Measurements from ENCODE around the gene ACTN4. TPM values are rescaled to one million over a fixed set of nuclear protein-coding genes. Genes with fewer than 3 reads are reported as not detected.
A peak's percentile ranks its signal among the peaks of the same experiment; 100 is the strongest.

The ACTN4 gene
- total RNA-seq, 1 experiment from 2014 or later: 506 TPM

DNA sequence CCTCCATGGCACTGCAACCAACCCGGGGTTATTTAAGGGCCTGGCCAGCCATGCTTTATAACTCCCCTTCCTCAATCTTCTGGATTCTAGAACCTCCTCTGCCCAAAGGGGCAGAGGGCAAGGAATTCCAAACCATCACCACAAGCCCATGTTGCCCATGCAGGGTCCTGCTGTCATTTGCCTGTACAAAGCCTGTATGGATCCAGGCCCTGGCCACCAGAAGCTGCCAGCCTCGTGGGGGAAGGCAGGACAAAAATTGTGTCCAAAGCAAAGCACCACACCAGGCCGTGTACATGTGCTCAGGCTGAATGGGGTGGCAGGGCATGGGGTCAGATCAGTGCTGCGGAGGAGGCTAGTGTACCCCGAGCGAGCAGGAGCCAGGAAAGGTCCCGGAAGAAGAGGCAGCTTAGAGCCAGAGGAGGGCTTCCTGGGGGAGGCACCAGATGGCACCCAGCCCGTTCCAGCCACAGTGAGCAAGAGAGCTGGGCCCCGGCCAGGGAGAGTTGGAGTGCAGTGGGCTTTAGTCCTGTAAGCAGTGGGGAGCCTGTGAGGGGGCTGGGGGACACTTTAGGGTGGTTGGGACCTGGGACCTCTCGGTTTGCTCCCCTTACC is 61.1 kb downstream of the ACTN4 start:
- TF ChIP-seq, protein P1, sequence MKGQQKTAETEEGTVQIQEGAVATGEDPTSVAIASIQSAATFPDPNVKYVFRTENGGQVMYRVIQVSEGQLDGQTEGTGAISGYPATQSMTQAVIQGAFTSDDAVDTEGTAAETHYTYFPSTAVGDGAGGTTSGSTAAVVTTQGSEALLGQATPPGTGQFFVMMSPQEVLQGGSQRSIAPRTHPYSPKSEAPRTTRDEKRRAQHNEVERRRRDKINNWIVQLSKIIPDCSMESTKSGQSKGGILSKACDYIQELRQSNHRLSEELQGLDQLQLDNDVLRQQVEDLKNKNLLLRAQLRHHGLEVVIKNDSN (CRISPR knock-in tag; IDR thresholded peaks at IDR 0.05): no peak
- TF ChIP-seq, protein P2, sequence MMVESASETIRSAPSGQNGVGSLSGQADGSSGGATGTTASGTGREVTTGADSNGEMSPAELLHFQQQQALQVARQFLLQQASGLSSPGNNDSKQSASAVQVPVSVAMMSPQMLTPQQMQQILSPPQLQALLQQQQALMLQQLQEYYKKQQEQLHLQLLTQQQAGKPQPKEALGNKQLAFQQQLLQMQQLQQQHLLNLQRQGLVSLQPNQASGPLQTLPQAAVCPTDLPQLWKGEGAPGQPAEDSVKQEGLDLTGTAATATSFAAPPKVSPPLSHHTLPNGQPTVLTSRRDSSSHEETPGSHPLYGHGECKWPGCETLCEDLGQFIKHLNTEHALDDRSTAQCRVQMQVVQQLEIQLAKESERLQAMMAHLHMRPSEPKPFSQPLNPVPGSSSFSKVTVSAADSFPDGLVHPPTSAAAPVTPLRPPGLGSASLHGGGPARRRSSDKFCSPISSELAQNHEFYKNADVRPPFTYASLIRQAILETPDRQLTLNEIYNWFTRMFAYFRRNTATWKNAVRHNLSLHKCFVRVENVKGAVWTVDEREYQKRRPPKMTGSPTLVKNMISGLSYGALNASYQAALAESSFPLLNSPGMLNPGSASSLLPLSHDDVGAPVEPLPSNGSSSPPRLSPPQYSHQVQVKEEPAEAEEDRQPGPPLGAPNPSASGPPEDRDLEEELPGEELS (CRISPR knock-in tag; IDR thresholded peaks at IDR 0.05): no peak
- TF ChIP-seq CREM (CRISPR knock-in tag; IDR thresholded peaks at IDR 0.05): no peak
- no peak for TF ChIP-seq ATF1 (CRISPR knock-in tag; IDR thresholded peaks at IDR 0.05)
- TF ChIP-seq, protein P3, sequence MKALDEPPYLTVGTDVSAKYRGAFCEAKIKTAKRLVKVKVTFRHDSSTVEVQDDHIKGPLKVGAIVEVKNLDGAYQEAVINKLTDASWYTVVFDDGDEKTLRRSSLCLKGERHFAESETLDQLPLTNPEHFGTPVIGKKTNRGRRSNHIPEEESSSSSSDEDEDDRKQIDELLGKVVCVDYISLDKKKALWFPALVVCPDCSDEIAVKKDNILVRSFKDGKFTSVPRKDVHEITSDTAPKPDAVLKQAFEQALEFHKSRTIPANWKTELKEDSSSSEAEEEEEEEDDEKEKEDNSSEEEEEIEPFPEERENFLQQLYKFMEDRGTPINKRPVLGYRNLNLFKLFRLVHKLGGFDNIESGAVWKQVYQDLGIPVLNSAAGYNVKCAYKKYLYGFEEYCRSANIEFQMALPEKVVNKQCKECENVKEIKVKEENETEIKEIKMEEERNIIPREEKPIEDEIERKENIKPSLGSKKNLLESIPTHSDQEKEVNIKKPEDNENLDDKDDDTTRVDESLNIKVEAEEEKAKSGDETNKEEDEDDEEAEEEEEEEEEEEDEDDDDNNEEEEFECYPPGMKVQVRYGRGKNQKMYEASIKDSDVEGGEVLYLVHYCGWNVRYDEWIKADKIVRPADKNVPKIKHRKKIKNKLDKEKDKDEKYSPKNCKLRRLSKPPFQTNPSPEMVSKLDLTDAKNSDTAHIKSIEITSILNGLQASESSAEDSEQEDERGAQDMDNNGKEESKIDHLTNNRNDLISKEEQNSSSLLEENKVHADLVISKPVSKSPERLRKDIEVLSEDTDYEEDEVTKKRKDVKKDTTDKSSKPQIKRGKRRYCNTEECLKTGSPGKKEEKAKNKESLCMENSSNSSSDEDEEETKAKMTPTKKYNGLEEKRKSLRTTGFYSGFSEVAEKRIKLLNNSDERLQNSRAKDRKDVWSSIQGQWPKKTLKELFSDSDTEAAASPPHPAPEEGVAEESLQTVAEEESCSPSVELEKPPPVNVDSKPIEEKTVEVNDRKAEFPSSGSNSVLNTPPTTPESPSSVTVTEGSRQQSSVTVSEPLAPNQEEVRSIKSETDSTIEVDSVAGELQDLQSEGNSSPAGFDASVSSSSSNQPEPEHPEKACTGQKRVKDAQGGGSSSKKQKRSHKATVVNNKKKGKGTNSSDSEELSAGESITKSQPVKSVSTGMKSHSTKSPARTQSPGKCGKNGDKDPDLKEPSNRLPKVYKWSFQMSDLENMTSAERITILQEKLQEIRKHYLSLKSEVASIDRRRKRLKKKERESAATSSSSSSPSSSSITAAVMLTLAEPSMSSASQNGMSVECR (CRISPR knock-in tag; IDR thresholded peaks at IDR 0.05; ENCODE audit: borderline replicate concordance): no peak
- no peak for TF ChIP-seq ZBTB21 (CRISPR knock-in tag; IDR thresholded peaks at IDR 0.05; ENCODE audit: borderline replicate concordance)
- peaks cover 57% of the 10 kb centered on the region for H3K36me3 Mint-ChIP-seq
- CTCF ChIA-PET: no interaction called here
- DNase-seq (ENCODE audit: low spot score) (no peak), ATAC-seq (no peak)
- H3K4me3 Mint-ChIP-seq: no peak overlapping the region
- POLR2A ChIA-PET: no interaction called here
- H3K27me3 Mint-ChIP-seq (ENCODE audit: low read depth): no peaks in the 10 kb centered on the region
- no peaks in the 10 kb centered on the region for H3K9me3 Mint-ChIP-seq
- H3K27ac Mint-ChIP-seq: no peak overlapping the region; the same call in 1 of the 2 replicates
- H3K4me1 Mint-ChIP-seq: no peaks in the 10 kb centered on the region

DNA sequence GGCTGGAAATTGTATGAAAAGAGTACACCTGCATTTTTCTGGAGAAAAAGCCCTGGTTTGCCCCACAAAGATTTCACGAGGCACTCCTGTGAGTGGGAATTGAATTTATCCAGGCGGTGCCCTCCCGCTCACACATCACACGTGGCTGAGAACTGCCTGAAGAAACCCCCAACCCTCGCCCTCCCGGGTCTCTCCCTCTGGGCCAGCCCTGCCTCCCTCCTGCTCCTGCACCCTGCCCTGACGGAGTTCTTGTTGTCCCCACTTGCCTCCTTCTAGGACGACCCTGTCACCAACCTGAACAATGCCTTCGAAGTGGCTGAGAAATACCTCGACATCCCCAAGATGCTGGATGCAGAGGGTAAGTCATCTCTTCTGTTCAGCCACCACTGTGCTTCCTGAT is 61.7 kb downstream of the ACTN4 start:
- H3K4me1 Mint-ChIP-seq: no peaks in the 10 kb centered on the region
- H3K4me3 Mint-ChIP-seq: no peak overlapping the region
- DNase-seq (ENCODE audit: low spot score) (no peak), ATAC-seq (no peak)
- no peaks in the 10 kb centered on the region for H3K9me3 Mint-ChIP-seq
- CTCF ChIA-PET: no interaction called here
- H3K27me3 Mint-ChIP-seq (ENCODE audit: low read depth): no peaks in the 10 kb centered on the region
- H3K36me3 Mint-ChIP-seq: peaks cover 56% of the 10 kb centered on the region
- POLR2A ChIA-PET: interaction anchor here (0.6 kb wide), 1 partner anchor 24 kb away, joined by 3 read pairs; no protein-coding TSS in a partner anchor
- H3K27ac Mint-ChIP-seq: no peak overlapping the region
- TF ChIP-seq, protein P1 (CRISPR knock-in tag; IDR thresholded peaks at IDR 0.05): no peak
- TF ChIP-seq, protein P4, sequence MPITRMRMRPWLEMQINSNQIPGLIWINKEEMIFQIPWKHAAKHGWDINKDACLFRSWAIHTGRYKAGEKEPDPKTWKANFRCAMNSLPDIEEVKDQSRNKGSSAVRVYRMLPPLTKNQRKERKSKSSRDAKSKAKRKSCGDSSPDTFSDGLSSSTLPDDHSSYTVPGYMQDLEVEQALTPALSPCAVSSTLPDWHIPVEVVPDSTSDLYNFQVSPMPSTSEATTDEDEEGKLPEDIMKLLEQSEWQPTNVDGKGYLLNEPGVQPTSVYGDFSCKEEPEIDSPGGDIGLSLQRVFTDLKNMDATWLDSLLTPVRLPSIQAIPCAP (CRISPR knock-in tag; IDR thresholded peaks at IDR 0.05): no peak

DNA sequence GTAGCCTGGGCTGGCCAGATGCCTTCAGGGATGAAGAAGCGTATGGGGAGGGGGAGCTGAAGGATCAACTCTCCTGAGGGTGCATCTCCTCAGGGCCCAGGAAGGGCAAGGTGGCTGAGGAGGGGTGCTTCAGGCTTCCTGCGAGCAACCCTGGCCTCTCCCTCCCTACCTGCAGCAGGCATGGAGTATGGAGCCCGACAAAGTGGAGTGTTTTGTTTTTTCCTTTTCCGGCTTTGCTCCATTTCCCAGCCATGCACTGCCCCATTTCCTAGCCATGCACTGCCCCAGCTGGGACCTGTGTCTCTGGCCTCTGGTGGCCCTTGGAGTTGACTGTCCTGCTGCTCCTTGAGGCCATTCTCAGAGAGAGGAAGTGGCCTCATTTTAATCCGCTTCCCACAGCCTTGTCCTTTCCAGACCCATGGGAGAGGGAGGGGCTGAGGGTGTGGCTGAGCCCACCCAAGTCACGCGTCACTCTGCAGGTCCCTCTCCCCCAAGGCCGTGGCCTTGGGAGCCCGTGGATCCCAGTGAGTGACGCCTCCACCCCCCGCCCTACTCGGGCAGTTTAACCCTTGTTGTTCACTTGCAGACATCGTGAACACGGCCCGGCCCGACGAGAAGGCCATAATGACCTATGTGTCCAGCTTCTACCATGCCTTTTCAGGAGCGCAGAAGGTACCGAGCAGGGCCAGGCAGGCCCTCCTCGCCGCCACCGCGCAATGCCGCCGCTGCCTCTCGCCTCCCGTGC is 62.4 kb downstream of the ACTN4 start:
- Mint-ChIP-seq H3K36me3 (peaks cover 57% of the 10 kb centered on the region), H3K27me3 (ENCODE audit: low read depth) (no peaks in the 10 kb centered on the region), H3K4me1 (no peaks in the 10 kb centered on the region), H3K4me3 (no peak overlapping the region), H3K9me3 (no peaks in the 10 kb centered on the region), H3K27ac (peak overlapping the region; percentile 63; the same call in 1 of the 2 replicates)
- ChIA-PET CTCF (interaction anchor here (1.3 kb wide), 1 partner anchor 221 kb away, joined by 3 read pairs; the partner anchor contains the start of genes MRPS12 and SARS2), POLR2A (interaction anchor here (0.5 kb wide), 1 partner anchor 104 kb away, joined by 7 read pairs; no protein-coding TSS in a partner anchor)
- DNase-seq (ENCODE audit: low spot score): no peak
- TF ChIP-seq, protein P5, sequence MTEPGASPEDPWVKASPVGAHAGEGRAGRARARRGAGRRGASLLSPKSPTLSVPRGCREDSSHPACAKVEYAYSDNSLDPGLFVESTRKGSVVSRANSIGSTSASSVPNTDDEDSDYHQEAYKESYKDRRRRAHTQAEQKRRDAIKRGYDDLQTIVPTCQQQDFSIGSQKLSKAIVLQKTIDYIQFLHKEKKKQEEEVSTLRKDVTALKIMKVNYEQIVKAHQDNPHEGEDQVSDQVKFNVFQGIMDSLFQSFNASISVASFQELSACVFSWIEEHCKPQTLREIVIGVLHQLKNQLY (CRISPR knock-in tag; IDR thresholded peaks at IDR 0.05): no peak
- TF ChIP-seq NR3C1 (CRISPR knock-in tag; conservative IDR thresholded peaks at IDR 0.05; ENCODE audit: low read depth) (no peak), CBFB (CRISPR knock-in tag; IDR thresholded peaks at IDR 0.05; ENCODE audit: low read depth) (no peak)
- TF ChIP-seq, protein P6, sequence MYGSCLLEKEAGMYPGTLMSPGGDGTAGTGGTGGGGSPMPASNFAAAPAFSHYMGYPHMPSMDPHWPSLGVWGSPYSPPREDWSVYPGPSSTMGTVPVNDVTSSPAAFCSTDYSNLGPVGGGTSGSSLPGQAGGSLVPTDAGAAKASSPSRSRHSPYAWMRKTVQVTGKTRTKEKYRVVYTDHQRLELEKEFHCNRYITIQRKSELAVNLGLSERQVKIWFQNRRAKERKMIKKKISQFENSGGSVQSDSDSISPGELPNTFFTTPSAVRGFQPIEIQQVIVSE (CRISPR knock-in tag; IDR thresholded peaks at IDR 0.05; ENCODE audit: borderline replicate concordance): no peak
- no peak for ATAC-seq
